ENCODE results near the gene CENPW.

DNA sequence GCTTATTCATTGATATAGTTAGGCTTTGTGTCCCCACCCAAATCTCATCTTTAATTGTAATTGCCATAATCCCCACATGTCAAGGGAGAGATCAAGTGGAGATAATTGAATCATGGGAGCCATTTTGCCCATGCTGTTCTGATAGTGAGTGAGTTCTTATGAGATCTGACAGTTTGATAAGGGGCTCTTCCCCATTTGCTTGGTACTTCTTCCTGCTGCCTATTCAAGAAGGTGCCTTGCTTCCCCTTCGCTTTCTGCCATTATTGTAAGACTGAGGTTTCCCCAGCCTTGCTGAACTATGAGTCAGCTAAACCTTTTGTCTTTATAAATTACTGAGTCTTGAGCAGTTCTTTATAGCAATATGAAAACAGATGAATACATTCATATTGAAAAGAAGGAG, 45.6 kb downstream of the CENPW start:
- TF ChIP-seq CTCF (IDR thresholded peaks at IDR 0.05) (no peak), EP300 (IDR thresholded peaks at IDR 0.05) (no peak), POLR2A (IDR thresholded peaks at IDR 0.05; ENCODE audit: low read depth) (no peak)
